Kidney capillary endothelial cell (primary cell): ENCODE data around the gene LSM7.

Experiments
- DNase-seq: peaks from one replicate; pipeline ENCODE4 v3.0.0-alpha.2; 2018; ENCODE audit warnings: low spot score

The LSM7 gene

GRCh38 chr19:2328401-2329148 is at the start of gene LSM7, which contains the start of gene SPPL2B:
Gene LSM7 (minus strand): TSS chr19:2328586. CDS start chr19:2328566, 20 bp downstream.
Gene SPPL2B (plus strand): TSS chr19:2328684. CDS start chr19:2328710, 26 bp downstream.
- DNase-seq = peak; percentile 84

- no peak for DNase-seq
Measured at GRCh38 chr19:2376784-2377519, 48.6 kb upstream of the LSM7 start.

- no peak for DNase-seq
Measured at GRCh38 chr19:2375353-2376121, 47.2 kb upstream of the LSM7 start.

- DNase-seq = no peak
Measured at GRCh38 chr19:2374808-2375207, 46.4 kb upstream of the LSM7 start.

GRCh38 chr19:2372076-2372612 is 43.8 kb upstream of the LSM7 start:
- DNase-seq = no peak

GRCh38 chr19:2371656-2372055 is 43.3 kb upstream of the LSM7 start:
- DNase-seq = peak; percentile 80

GRCh38 chr19:2365201-2365970 is 37.0 kb upstream of the LSM7 start:
- no peak for DNase-seq

- no peak for DNase-seq
Measured at GRCh38 chr19:2363419-2363818, 35.0 kb upstream of the LSM7 start.

- DNase-seq = no peak
Measured at GRCh38 chr19:2362970-2363300, 34.5 kb upstream of the LSM7 start.

- no peak for DNase-seq
Measured at GRCh38 chr19:2362046-2362969, 33.9 kb upstream of the LSM7 start.

- DNase-seq = no peak
Measured at GRCh38 chr19:2361246-2362045, 33.1 kb upstream of the LSM7 start.

- no peak for DNase-seq
Measured at GRCh38 chr19:2360833-2361232, 32.4 kb upstream of the LSM7 start.

GRCh38 chr19:2359992-2360685 is 31.8 kb upstream of the LSM7 start, which contains the start of gene TMPRSS9:
Gene TMPRSS9 (plus strand): TSS chr19:2360265. CDS start chr19:2389786, 29,521 bp downstream.
- DNase-seq = no peak

- no peak for DNase-seq
Measured at GRCh38 chr19:2358548-2359173, 30.3 kb upstream of the LSM7 start.

- DNase-seq = no peak
Measured at GRCh38 chr19:2357279-2358206, 29.2 kb upstream of the LSM7 start.

- no peak for DNase-seq
Measured at GRCh38 chr19:2356036-2356646, 27.8 kb upstream of the LSM7 start.
